Activated CD8-positive, alpha-beta memory T cell treated with anti-CD3 and anti-CD28 coated beads for 1 hour (primary cell): Measurements from ENCODE around the gene KLHDC1.
"Not testable (repeated sequence)": the region's sequence is repeated elsewhere in the genome, so short reads cannot be mapped to it uniquely, and the experiment has no call there.

Experiments used
- DNase-seq, 2 donors: peaks; one replicate each; pipeline ENCODE4 v3.0.0-alpha.2; 2020; ENCODE audit warnings: low read depth in 1 of 2; ENCODE audit errors: extremely low read depth in 1 of 2

KLHDC1 gene

DNA sequence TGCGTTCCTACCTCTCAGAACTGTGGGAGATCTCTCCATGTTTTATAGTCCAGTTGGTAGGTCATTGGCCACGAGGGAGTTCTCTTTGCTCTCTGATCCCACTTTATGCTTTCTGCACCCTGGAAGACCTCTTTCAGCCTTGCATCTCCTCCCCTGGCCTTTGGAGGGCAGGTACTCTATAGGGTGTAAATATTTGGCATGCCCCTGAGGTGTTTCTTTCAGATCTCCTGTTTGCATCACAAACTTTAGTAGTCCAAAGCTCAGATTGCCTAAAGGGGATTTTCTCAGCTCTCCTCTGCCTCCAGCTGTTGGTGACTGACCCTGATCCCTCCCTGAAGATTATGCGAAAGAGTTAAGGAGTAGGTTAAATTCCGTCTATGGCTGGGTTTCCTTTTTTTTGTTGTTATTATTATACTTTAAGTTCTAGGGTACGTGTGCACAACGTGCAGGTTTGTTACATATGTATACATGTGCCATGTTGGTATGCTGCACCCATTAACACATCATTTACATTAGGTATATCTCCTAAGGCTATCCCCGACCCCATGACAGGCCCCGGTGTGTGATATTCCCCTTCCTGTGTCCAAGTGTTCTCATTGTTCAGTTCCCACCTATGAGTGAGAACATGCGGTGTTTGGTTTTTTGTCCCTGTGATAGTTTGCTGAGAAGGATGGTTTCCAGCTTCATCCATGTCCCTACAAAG, 29.0 kb downstream of the KLHDC1 start:
- DNase-seq, result not testable (repeated sequence)

DNA sequence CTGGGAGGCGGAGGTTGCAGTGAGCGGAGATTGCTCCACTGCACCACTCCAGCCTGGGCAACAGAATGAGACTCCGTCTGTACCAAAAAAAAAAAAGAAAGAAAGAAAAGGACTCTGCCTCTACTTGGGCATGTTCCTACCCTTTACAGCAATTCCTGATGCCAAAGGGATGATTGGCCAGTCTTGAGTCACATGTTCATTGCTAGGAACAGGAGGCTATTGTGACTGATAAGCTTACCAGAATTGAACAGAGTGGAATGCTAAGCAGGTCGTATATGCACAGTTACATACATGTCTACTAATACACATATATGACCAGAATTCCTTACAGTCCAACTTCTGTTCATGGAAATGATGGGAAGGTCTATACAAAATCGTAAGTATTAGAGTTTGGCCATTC, 34.3 kb downstream of the KLHDC1 start:
- no peak for DNase-seq

- DNase-seq, result no peak
These were observed 40.0 kb downstream of the KLHDC1 start for GRCh38 chr14:49732896-49733295.

DNA sequence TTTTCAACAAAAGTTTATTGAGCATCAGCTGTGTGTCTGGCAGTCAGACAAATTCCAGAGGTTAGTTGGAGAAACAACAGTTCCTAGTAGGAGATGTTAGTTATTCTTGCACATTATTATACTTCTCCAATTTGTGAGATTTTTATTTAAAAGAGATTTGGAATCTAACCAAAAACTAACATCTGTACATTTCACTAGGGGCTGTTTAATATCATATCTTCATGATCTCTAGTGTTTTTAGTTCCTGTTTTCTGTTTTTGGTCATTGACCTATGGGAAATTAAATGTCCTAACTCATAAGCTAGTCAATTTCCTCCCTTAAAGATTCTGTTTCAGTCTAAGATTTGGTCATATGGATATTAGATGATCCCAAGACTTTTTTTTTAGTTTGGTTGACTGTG, 40.9 kb downstream of the KLHDC1 start:
- no peak for DNase-seq

DNA sequence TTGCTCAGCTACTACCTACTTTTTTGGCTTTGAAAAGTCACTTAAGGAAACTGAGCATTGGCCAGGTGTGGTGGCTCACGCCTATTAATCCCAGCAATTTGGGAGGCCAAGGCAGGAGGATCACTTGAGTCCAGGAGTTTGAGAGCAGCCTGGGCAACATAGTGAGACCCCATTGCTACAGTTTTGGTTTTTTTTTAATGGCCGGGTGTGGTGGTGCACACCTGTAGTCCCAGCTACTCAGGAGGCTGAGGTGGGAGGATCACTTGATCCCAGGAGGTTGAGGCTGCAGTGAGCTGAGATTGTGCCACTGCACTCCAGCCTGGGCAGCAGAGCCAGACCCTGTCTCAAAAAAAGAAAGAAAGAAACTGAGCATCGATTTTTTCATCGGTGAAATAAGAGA, 42.7 kb downstream of the KLHDC1 start:
- DNase-seq, result not testable (repeated sequence)

DNA sequence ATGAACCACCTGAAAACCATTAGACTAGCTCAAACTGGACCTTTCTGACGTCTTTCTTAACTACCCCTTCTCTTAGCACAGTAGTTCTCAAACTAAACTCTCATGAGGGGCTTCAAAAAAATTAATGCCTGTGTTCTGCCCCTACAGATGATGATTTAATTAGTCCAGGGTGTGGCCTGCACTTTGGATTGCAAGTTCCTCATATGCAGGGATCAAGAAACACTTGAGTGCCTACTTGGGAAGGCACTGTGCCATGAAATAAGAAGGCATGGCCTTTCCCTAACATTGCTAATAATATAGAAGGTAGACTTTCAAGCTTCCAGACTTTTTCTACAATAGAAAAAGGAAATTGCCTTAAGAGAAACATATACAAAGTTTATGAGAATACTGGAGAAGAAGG, 52.3 kb downstream of the KLHDC1 start:
- no peak for DNase-seq

DNA sequence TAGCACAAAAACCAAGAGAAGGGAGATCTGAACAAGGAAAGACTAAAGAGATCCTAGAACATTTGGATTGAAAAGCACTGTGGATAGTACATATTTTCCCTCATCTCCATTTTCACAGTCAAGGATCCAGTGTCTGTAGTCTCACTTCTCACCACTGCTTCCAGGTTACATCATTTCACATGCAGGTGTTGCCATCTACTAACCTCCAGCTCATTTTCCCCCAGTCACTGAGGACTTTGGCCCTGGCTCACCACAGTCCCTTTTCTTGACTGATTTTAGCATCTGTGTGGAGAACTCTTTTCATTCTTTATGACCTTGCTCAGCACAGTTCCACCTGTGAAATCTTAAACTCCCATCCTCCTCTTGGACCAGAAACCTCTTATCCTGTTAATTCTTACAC, 53.6 kb downstream of the KLHDC1 start:
- not testable (repeated sequence) for DNase-seq

DNA sequence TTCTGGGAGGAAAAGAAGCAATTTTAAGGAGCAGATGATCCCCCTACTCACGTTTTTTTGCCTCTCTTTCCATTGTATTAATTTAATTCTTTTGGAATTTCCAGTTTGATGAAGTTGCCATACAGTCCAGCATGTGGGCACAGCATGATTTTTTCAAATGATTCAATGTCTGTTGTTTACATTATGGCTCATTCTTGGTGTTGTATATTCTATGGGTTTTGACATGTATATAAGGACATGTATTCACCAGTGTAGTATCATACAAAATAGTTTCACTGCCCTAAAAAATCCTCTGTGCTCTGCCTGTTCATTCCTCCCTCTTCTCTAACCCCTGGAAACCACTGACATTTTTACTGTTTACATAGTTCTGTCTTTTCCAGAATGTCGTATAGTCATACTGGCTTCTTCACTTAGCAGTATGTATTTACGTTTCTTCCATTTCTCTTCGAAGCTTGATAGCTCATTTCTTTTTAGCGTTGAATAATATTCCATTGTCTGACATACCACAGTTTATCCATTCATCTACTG, 61.7 kb downstream of the KLHDC1 start:
- no peak for DNase-seq

DNA sequence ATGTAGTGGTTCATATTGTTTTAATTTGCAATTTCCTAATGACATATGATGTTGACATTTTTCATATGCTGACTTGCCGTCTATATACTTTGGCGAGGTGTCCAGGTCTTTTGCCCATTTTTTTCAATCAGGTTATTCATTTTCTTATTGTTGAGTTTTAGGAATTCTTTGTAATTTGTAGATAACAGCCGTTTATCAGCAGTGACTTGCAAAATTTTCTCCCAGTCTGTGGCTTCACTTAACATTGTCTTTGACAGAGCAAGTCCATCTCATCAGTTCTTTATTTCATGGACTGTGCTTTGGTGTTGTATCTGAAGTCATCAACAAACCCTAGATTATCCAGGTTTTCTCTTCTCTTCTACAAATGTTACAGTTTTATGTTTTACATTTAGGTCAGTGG, 62.5 kb downstream of the KLHDC1 start:
- no peak for DNase-seq

- no peak for DNase-seq
These were observed 69.1 kb downstream of the KLHDC1 start for GRCh38 chr14:49761839-49762551.

DNA sequence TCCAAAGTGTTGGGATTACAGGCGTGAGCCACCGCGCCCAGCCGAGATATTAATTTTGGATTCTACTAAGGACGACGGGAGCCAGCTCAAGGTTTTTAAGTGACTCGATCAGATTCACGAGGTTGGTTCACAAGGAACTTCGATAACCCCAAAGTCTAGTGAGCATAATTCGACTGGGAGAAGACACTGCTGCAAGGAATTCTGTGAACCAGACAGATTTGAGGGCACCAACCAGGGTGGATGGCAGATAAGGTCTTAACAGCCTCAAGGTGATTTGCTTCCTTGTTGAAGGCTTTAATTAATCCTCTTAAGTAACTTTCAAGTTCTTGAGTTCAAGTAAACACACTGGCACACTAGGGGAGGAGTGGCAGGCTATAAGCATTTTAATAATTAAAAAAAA, 73.9 kb downstream of the KLHDC1 start:
- no peak for DNase-seq

GRCh38 chr14:49767270-49767570, 74.3 kb downstream of the KLHDC1 start:
- no peak for DNase-seq

DNA sequence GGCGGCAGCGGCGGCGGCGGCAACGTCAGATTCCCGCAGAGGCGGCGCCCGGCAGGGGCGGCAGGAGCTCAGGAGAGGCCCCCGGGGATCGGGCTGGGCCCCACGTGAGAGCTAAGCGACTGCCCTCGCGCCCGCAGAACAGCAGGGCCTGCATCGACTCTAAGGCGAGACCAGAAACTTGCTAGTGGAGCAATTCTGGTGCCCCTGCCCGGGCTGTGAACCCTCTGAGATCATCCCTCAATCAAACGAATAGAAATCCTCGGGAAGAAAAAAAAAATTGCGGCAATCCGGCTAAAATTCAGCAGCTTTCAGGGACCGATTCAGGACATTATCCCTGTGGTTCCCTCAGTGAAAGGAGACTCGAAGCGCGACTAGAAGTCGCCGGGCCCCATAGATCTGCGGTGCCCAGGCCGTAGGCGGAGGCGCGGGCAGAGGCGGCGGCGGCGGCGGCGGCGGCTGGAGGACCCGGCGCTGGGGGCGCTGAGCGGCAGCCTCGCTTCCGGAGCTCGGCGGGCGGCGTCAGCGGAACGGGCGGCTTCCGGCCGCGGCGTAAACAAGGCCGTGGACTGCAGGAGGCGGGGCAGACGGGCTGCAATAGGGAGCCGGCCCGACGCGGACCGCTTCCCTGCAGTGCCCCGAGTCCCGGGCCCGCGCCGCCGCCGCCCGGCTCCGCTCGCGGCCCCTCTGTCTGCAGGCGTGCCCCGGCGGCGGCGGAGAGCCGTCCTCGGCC, 74.8 kb downstream of the KLHDC1 start, which contains the start of gene KLHDC2:
Gene KLHDC2 (plus strand): TSS at position 583 of the 730 bp plus-strand sequence. CDS start 316 bp downstream, outside the sequence.
- peak; percentile 58 to 81 for DNase-seq

GRCh38 chr14:49768301-49769121, 75.6 kb downstream of the KLHDC1 start:
- DNase-seq, result peak; percentile 26 to 32

DNA sequence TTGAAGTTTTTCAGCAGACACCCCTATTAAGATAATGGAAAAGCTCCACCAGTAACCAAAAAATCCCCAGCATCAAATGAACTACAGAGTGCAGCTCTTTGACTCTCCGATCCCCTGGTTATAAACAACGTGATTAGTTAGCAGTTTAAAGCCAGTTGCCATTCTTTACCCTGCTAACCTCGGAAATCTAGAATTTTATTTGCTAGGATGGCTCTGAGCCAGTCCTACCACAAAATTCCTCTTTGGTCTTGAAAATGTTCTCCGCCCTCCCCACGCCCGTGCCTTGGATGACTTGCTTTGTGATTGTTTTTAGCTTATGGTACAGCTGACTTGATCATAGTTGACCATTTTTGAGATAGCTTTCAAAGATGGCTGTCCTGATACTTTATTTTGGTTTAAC, 76.3 kb downstream of the KLHDC1 start:
- DNase-seq, result no peak

DNA sequence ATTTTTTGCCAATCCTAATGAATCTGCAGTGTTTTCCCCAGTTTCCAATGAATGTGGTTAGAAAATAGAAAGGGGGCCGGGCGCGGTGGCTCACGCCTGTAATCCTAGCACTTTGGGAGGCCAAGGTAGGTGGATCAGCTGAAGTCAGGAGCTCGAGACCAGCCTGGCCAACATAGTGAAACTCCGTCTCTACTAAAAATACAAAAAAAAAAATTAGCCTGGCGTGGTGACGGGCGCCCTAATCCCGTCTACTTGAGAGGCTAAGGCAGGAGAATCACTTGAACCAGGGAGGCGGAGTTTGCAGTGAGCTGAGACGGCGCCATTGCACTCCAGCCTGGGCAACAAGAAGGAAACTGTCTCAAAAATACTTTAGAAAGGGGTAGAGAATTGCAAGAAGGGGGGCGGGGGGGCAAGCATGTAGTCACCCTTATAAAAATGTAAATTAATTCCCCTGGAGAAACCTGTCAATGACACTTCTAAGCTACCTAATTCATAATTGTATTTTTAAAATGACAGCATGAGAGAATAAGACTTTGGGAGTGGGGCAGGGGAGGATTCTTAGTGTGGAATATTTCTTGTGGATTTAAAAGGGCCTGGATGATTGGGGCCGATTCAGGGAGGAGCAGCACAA, 76.8 kb downstream of the KLHDC1 start:
- DNase-seq, result no peak

- no peak for DNase-seq
These were observed 77.4 kb downstream of the KLHDC1 start for GRCh38 chr14:49770212-49770817.

- DNase-seq, result not testable (repeated sequence)
These were observed 78.8 kb downstream of the KLHDC1 start for GRCh38 chr14:49771691-49772090.

DNA sequence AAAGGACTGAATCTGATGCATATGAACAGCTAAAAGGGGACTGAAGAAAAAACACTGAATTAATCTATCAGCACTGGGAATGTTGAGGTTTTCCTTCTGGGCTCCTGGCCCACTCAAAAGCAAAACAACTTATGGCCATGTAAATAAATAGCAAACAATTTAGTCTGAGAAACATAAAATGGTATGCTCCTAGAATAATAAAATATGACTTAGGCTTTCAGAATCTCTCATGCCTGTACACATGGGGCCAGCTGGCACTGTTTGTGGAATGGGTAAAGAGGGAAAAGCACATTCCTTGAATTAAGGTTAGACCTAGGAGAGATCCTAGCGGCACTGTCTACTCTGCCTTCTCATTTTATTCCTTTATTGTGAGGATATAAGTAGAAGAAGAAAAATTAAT, 81.2 kb downstream of the KLHDC1 start:
- DNase-seq, result no peak

GRCh38 chr14:49778421-49778820, 85.5 kb downstream of the KLHDC1 start:
- no peak for DNase-seq
